K562 (cell line): ENCODE measurements around the gene DKKL1. TPM values are rescaled to one million over a fixed set of nuclear protein-coding genes. Genes with fewer than 3 reads are reported as not detected.

Source experiments
- ATAC-seq: fragments of 200-7000 bp; cut with Tn5 transposase; 3 replicates; pipeline ENCODE4 v1.9.1; 2020; ENCODE audit warnings: moderate library complexity
- BruUV-seq: library from RNA; stranded (reverse); fragments of 400-500 nt; replicated peaks from 2 replicates; lab custom pipeline; 2021; lab: Mats Ljungman, UMichigan
- CTCF ChIA-PET: fragments of 300-600 bp; formaldehyde crosslinking; extraction: SDS; loops from one replicate; lab custom pipeline; 2021; ENCODE audit warnings: low intra/inter-chr PET ratio; lab: Yijun Ruan, JAX
- POLR2A ChIA-PET: fragments of 300-600, 350-650 bp; sonication (Branson Sonifier 250); formaldehyde crosslinking; extraction: SDS; loops from one replicate; lab custom pipeline; 2021; ENCODE audit warnings: antibody characterized with exemption, inconsistent platforms; lab: Yijun Ruan, JAX
- DNase-seq, 4 experiments: peaks; one replicate each; pipeline versions ENCODE4 v3.0.0 to v3.0.0-alpha.2; 2011 to 2018; ENCODE audit warnings: low spot score in 3 of 4, mixed read lengths in 3 of 4; ENCODE audit errors: extremely low read depth in 1 of 4
- FAIRE-seq: peaks from 2 replicates; lab custom pipeline; 2011; peaks lifted over from hg19 to GRCh38; lab: Jason Lieb, UNC
- H2AFZ ChIP-seq: 2 replicates; pipeline ENCODE4 v1.6.0; 2011; ENCODE audit warnings: low read depth, low read length, control low read depth, inconsistent platforms
- H3K27ac ChIP-seq: fragments of 200-600 bp; 3 replicates; pipeline ENCODE4 v1.8.0; 2011; ENCODE audit warnings: low read depth, mild to moderate bottlenecking, control low read depth, inconsistent platforms, low read length, moderate library complexity, mixed read lengths; ENCODE audit errors: extremely low read depth
- H3K27me3 ChIP-seq, 2 experiments: fragments of 300-600 bp in 1 of 2; 2 replicates in 1 of 2; 3 replicates in 1 of 2; pipeline versions ENCODE4 v1.6.0 to v1.8.0; 2011; ENCODE audit warnings: inconsistent platforms in 2 of 2, low read length in 2 of 2, mild to moderate bottlenecking in 1 of 2, mixed read lengths in 1 of 2, moderate library complexity in 1 of 2; ENCODE audit not compliant: control insufficient read depth in 2 of 2, insufficient read depth in 2 of 2
- H3K36me3 ChIP-seq: fragments of 300-600 bp; 3 replicates; pipeline ENCODE4 v1.8.0; 2011; ENCODE audit warnings: mild to moderate bottlenecking, low read length, inconsistent platforms; ENCODE audit not compliant: control insufficient read depth, insufficient read depth
- H3K4me1 ChIP-seq, 2 experiments: fragments of 200-600 bp in 1 of 2; replicated peaks in 1 of 2; 2 replicates in 1 of 2; 3 replicates in 1 of 2; pipeline versions ENCODE4 v1.5.1 to v1.8.0; 2011; ENCODE audit warnings: inconsistent platforms in 2 of 2, low read length in 2 of 2, mild to moderate bottlenecking in 1 of 2, mixed read lengths in 1 of 2, moderate library complexity in 1 of 2; ENCODE audit not compliant: control insufficient read depth in 2 of 2, insufficient read depth in 2 of 2
- H3K4me2 ChIP-seq: 2 replicates; pipeline ENCODE4 v1.6.1; 2011; ENCODE audit warnings: low read length, control low read depth, inconsistent platforms, mixed read lengths; ENCODE audit not compliant: insufficient read depth
- H3K4me3 ChIP-seq: fragments of 200-600 bp; sonication (generic), shearing (Covaris generic); 2 replicates; pipeline ENCODE4 v1.5.1; 2016; ENCODE audit warnings: control low read depth, inconsistent platforms
- H3K79me2 ChIP-seq: fragments of 200-600 bp; 3 replicates; pipeline ENCODE4 v1.8.0; 2011; ENCODE audit warnings: low read length, inconsistent platforms; ENCODE audit not compliant: control insufficient read depth, insufficient read depth
- H3K9ac ChIP-seq, 2 experiments: 2 replicates each; pipeline versions ENCODE4 v1.6.0 to v1.6.1; 2011; ENCODE audit warnings: low read depth in 2 of 2, low read length in 2 of 2, control low read depth in 1 of 2, inconsistent platforms in 1 of 2, mild to moderate bottlenecking in 1 of 2, mixed read lengths in 1 of 2; ENCODE audit not compliant: insufficient read depth in 1 of 2
- H3K9me1 ChIP-seq: one replicate; pipeline ENCODE4 v1.6.0; 2011; ENCODE audit warnings: inconsistent platforms, mild to moderate bottlenecking, low read length, moderate library complexity; ENCODE audit not compliant: control insufficient read depth, insufficient read depth
- H3K9me3 ChIP-seq: replicated peaks from 2 replicates; pipeline ENCODE4 v1.5.1; 2011; ENCODE audit warnings: low read depth, low read length, inconsistent platforms; ENCODE audit not compliant: control insufficient read depth, insufficient read depth
- H4K20me1 ChIP-seq: replicated peaks from 2 replicates; pipeline ENCODE4 v1.6.1; 2011; ENCODE audit warnings: low read length, inconsistent platforms, mixed read lengths; ENCODE audit not compliant: control insufficient read depth, insufficient read depth
- CHAMP1 ChIP-seq: fragments of 450-650 bp; IDR thresholded peaks from 2 replicates; pipeline ENCODE4 v1.6.1; 2016; ENCODE audit warnings: mild to moderate bottlenecking
- CLOCK ChIP-seq: fragments of 250-450 bp; sonication (Bioruptor Pico); IDR thresholded peaks from 2 replicates; pipeline ENCODE4 v1.4.0; 2020; ENCODE audit warnings: mild to moderate bottlenecking, moderate library complexity, borderline replicate concordance
- HES1 ChIP-seq: fragments of 450-650 bp; IDR thresholded peaks from 2 replicates; pipeline ENCODE4 v1.6.1; 2016; ENCODE audit warnings: low read depth, mild to moderate bottlenecking, moderate library complexity
- HEY1 ChIP-seq: fragments of 250-450 bp; sonication (Bioruptor Pico); IDR thresholded peaks from 2 replicates; pipeline ENCODE4 v1.5.0; 2020; ENCODE audit warnings: mild to moderate bottlenecking, moderate library complexity, borderline replicate concordance
- KDM5B ChIP-seq: fragments of 200-600 bp; sonication (generic); IDR thresholded peaks from 2 replicates; pipeline ENCODE4 v1.6.1; 2012; ENCODE audit warnings: low read depth, mild to moderate bottlenecking, moderate library complexity, low read length, control low read depth, inconsistent platforms; ENCODE audit not compliant: insufficient replicate concordance
- MYC ChIP-seq, 2 experiments: fragments of 250-450 bp in 1 of 2; sonication (Bioruptor Pico) in 1 of 2; IDR thresholded peaks; 2 replicates each; pipeline versions ENCODE4 v1.5.1 to v1.6.1; 2012 to 2021; ENCODE audit warnings: low read depth in 2 of 2, borderline replicate concordance in 1 of 2, improper control_type of control experiment in 1 of 2, low read length in 1 of 2, mild to moderate bottlenecking in 1 of 2, moderate library complexity in 1 of 2
- NELFE ChIP-seq: IDR thresholded peaks from 2 replicates; pipeline ENCODE4 v1.6.1; 2011; ENCODE audit warnings: mild to moderate bottlenecking; ENCODE audit not compliant: insufficient read depth, insufficient read length
- PHF20 ChIP-seq: fragments of 450-650 bp; IDR thresholded peaks from 2 replicates; pipeline ENCODE4 v1.6.1; 2018; ENCODE audit not compliant: partially characterized antibody
- RBM14 ChIP-seq: fragments of 200-400 bp; formaldehyde crosslinking; IDR thresholded peaks from 2 replicates; pipeline ENCODE4 v1.6.1; 2018; ENCODE audit warnings: low read depth, mild to moderate bottlenecking, low read length, moderate library complexity, borderline replicate concordance; ENCODE audit not compliant: insufficient read depth
- SAFB2 ChIP-seq: fragments of 200-400 bp; formaldehyde crosslinking; IDR thresholded peaks from 2 replicates; pipeline ENCODE4 v1.6.1; 2018; ENCODE audit warnings: borderline replicate concordance, low read length, low read depth, moderate library complexity; ENCODE audit not compliant: severe bottlenecking
- SRSF9 ChIP-seq: fragments of 200-400 bp; formaldehyde crosslinking; IDR thresholded peaks from 2 replicates; pipeline ENCODE4 v1.6.1; 2017; ENCODE audit warnings: low read depth, low read length, borderline replicate concordance
- ZBED1 ChIP-seq: IDR thresholded peaks from 2 replicates; pipeline ENCODE4 v1.6.1; 2014
- ZBTB9 ChIP-seq: fragments of 450-650 bp; formaldehyde crosslinking; IDR thresholded peaks from 2 replicates; pipeline ENCODE4 v1.4.0; 2020; ENCODE audit warnings: mild to moderate bottlenecking, moderate library complexity
- ZKSCAN3 ChIP-seq: fragments of 250-450 bp; sonication (Bioruptor Pico); IDR thresholded peaks from 2 replicates; pipeline ENCODE4 v1.4.0; 2020
- ZNF133 ChIP-seq: fragments of 250-450 bp; sonication (Bioruptor Pico); IDR thresholded peaks from 2 replicates; pipeline ENCODE4 v1.4.0; 2020; ENCODE audit warnings: mild to moderate bottlenecking
- ZNF23 ChIP-seq: fragments of 250-450 bp; sonication (Bioruptor Pico); IDR thresholded peaks from 2 replicates; pipeline ENCODE4 v1.4.0; 2020; ENCODE audit warnings: mild to moderate bottlenecking
- WGBS: fragments of 100-300 bp; shearing (Covaris generic); methylation state at CpG from one replicate; pipeline ENCODE4 v1.1.6; 2016; ENCODE audit warnings: low coverage, mixed read lengths; ENCODE audit not compliant: insufficient coverage; ENCODE audit errors: missing lambda C conversion rate; 5-methylcytosine and 5-hydroxymethylcytosine counted together
- in situ Hi-C: fragments of 300-500 bp; cut with MboI; formaldehyde crosslinking; loops from 4 replicates; pipeline ENCODE4 v1.15.0; 2018; ENCODE audit warnings: inconsistent platforms, mixed read lengths
- intact Hi-C: fragments of 100-400 bp; cut with micrococcal nuclease; formaldehyde crosslinking; loops from 2 replicates; pipeline ENCODE4 v1.14.2; 2022
- polyA plus RNA-seq, 8 experiments: library from polyadenylated mRNA; depleted of rRNA in 4 of 8; stranded (reverse) in 5 of 8; unstranded in 3 of 8; fragments of >200 nt; fragmentation: Nextera tagmentation in 2 of 8; fragmentation: Illumina TruSeq in 1 of 8; extraction: Ambion mirVana in 2 of 8; extraction: Trizol in 1 of 8; gene quantifications; 2 replicates each; pipeline versions ENCODE4 v1.2.1 to v1.2.3, GENCODE V29; 2011 to 2014; ENCODE audit warnings: inconsistent platforms in 1 of 8, missing spikeins in 1 of 8
- total RNA-seq, 7 experiments: library from RNA; depleted of rRNA in 6 of 7; stranded (reverse); fragments of >200 nt in 6 of 7; fragmentation: Illumina TruSeq in 2 of 7; extraction: Trizol in 2 of 7; gene quantifications; 2 replicates each; pipeline versions ENCODE4 v1.2.1 to v1.2.3, GENCODE V29; 2011 to 2021; ENCODE audit warnings: low replicate concordance in 1 of 7

DKKL1 gene
- total and polyA plus RNA-seq, 9 of the 15 experiments (the other 6 are each of a cell fraction or from before 2014, with no cell fraction given) = 0.15 to 1.7 (median 0.52) TPM

- POLR2A ChIA-PET = no interaction called here
- BruUV-seq = no TSS peak
- intact Hi-C loops = no loop called here
- ATAC-seq (no peak), DNase-seq (no peak), FAIRE-seq (no peak)
- CTCF ChIA-PET = no interaction called here
- peaks cover 4% of the 10 kb centered on the region; the same call in 1 of the 3 replicates for H3K79me2 ChIP-seq
- in situ Hi-C loops = no loop called here
- no peaks in the 10 kb centered on the region for H4K20me1 ChIP-seq
- H3K27ac ChIP-seq = no peak overlapping the region
- H3K4me2 ChIP-seq = no peak overlapping the region
- no peak overlapping the region for H2AFZ ChIP-seq
- peak overlapping the region; percentile 22 to 81; a peak in 3 of 4 replicates for H3K9ac ChIP-seq
- H3K4me3 ChIP-seq = no peak overlapping the region
- no peaks in the 10 kb centered on the region for H3K9me1 ChIP-seq
- H3K36me3 ChIP-seq = peaks cover 22% of the 10 kb centered on the region; the same call in 1 of the 3 replicates
- no peaks in the 10 kb centered on the region for H3K9me3 ChIP-seq
- 53% methylated on average over 4 of the region's 7 CpGs for WGBS
- H3K4me1 ChIP-seq = peaks cover 7 to 26% of the 10 kb centered on the region in 2 experiments; a peak in 4 of 5 replicates
- no peaks in the 10 kb centered on the region for H3K27me3 ChIP-seq
- TF ChIP-seq ZNF23 (CRISPR knock-in tag) (no peak), KDM5B (no peak), NELFE (no peak), ZBTB9 (no peak), ZBED1 (no peak), HEY1 (no peak), CLOCK (CRISPR knock-in tag) (no peak), ZKSCAN3 (CRISPR knock-in tag) (no peak), SRSF9 (no peak), ZNF133 (CRISPR knock-in tag) (no peak), SAFB2 (no peak), CHAMP1 (no peak), HES1 (no peak), PHF20 (no peak), MYC (IDR thresholded peaks at IDR 0.05; ENCODE audit: low read depth, low read length) (no peak), MYC (CRISPR knock-in tag; IDR thresholded peaks at IDR 0.05; ENCODE audit: borderline replicate concordance, low read depth) (no peak), RBM14 (no peak)
These were observed 7.3 kb upstream of the DKKL1 start for GRCh38 chr19:49356382-49356781.
